Measurements from ENCODE around the gene DHRS11.

DHRS11 gene

GRCh38 chr17:36617773-36618172 lies 26.1 kb downstream of the DHRS11 start:
- H3K36me3 ChIP-seq (ENCODE audit: control insufficient read depth in 1 of 2, insufficient read depth in 2 of 2, low read length in 2 of 2), result no peaks in the 10 kb centered on the region
- H3K27me3 ChIP-seq (ENCODE audit: low read depth, low read length), result peaks cover 8% of the 10 kb centered on the region
- H3K4me1 ChIP-seq (ENCODE audit: control insufficient read depth in 1 of 2, insufficient read depth in 2 of 2, low read length in 2 of 2), result no peaks in the 10 kb centered on the region
- H3K9me3 ChIP-seq (ENCODE audit: control insufficient read depth in 1 of 2, low read length in 2 of 2), result no peaks in the 10 kb centered on the region
- no peak overlapping the region for H3K4me3 ChIP-seq (ENCODE audit: low read depth in 1 of 2, low read length in 2 of 2)
- H3K27ac ChIP-seq (ENCODE audit: low read length), result no peak overlapping the region

- Histone ChIP-seq H3K27me3 (ENCODE audit: low read depth, low read length) (no peaks in the 10 kb centered on the region), H3K4me1 (ENCODE audit: control insufficient read depth in 1 of 2, insufficient read depth in 2 of 2, low read length in 2 of 2) (no peaks in the 10 kb centered on the region), H3K27ac (ENCODE audit: low read length) (no peak overlapping the region), H3K36me3 (ENCODE audit: control insufficient read depth in 1 of 2, insufficient read depth in 2 of 2, low read length in 2 of 2) (no peaks in the 10 kb centered on the region), H3K4me3 (ENCODE audit: low read depth in 1 of 2, low read length in 2 of 2) (no peak overlapping the region), H3K9me3 (ENCODE audit: control insufficient read depth in 1 of 2, low read length in 2 of 2) (no peaks in the 10 kb centered on the region)
These were observed 31.6 kb downstream of the DHRS11 start for GRCh38 chr17:36623281-36623680.

- no peaks in the 10 kb centered on the region for H3K27me3 ChIP-seq (ENCODE audit: low read depth, low read length)
- H3K4me1 ChIP-seq (ENCODE audit: control insufficient read depth in 1 of 2, insufficient read depth in 2 of 2, low read length in 2 of 2), result no peaks in the 10 kb centered on the region
- H3K4me3 ChIP-seq (ENCODE audit: low read depth in 1 of 2, low read length in 2 of 2), result no peak overlapping the region
- H3K27ac ChIP-seq (ENCODE audit: low read length), result no peak overlapping the region
- H3K9me3 ChIP-seq (ENCODE audit: control insufficient read depth in 1 of 2, low read length in 2 of 2), result no peaks in the 10 kb centered on the region
- no peaks in the 10 kb centered on the region for H3K36me3 ChIP-seq (ENCODE audit: control insufficient read depth in 1 of 2, insufficient read depth in 2 of 2, low read length in 2 of 2)
These were observed 33.5 kb downstream of the DHRS11 start for GRCh38 chr17:36625188-36625587.

GRCh38 chr17:36627101-36627500 lies 35.4 kb downstream of the DHRS11 start:
- Histone ChIP-seq H3K4me1 (ENCODE audit: control insufficient read depth in 1 of 2, insufficient read depth in 2 of 2, low read length in 2 of 2) (no peaks in the 10 kb centered on the region), H3K36me3 (ENCODE audit: control insufficient read depth in 1 of 2, insufficient read depth in 2 of 2, low read length in 2 of 2) (no peaks in the 10 kb centered on the region), H3K9me3 (ENCODE audit: control insufficient read depth in 1 of 2, low read length in 2 of 2) (no peaks in the 10 kb centered on the region), H3K27ac (ENCODE audit: low read length) (no peak overlapping the region), H3K4me3 (ENCODE audit: low read depth in 1 of 2, low read length in 2 of 2) (no peak overlapping the region), H3K27me3 (ENCODE audit: low read depth, low read length) (no peaks in the 10 kb centered on the region)

- no peak overlapping the region for H3K27ac ChIP-seq (ENCODE audit: low read length)
- no peaks in the 10 kb centered on the region for H3K4me1 ChIP-seq (ENCODE audit: control insufficient read depth in 1 of 2, insufficient read depth in 2 of 2, low read length in 2 of 2)
- no peaks in the 10 kb centered on the region for H3K9me3 ChIP-seq (ENCODE audit: control insufficient read depth in 1 of 2, low read length in 2 of 2)
- H3K4me3 ChIP-seq (ENCODE audit: low read depth in 1 of 2, low read length in 2 of 2), result no peak overlapping the region
- H3K36me3 ChIP-seq (ENCODE audit: control insufficient read depth in 1 of 2, insufficient read depth in 2 of 2, low read length in 2 of 2), result no peaks in the 10 kb centered on the region
- peaks cover 5% of the 10 kb centered on the region for H3K27me3 ChIP-seq (ENCODE audit: low read depth, low read length)
These were observed 36.9 kb downstream of the DHRS11 start for GRCh38 chr17:36628576-36628975.

- no peaks in the 10 kb centered on the region for H3K9me3 ChIP-seq (ENCODE audit: control insufficient read depth in 1 of 2, low read length in 2 of 2)
- no peaks in the 10 kb centered on the region for H3K36me3 ChIP-seq (ENCODE audit: control insufficient read depth in 1 of 2, insufficient read depth in 2 of 2, low read length in 2 of 2)
- H3K4me1 ChIP-seq (ENCODE audit: control insufficient read depth in 1 of 2, insufficient read depth in 2 of 2, low read length in 2 of 2), result no peaks in the 10 kb centered on the region
- peaks cover 5% of the 10 kb centered on the region for H3K27me3 ChIP-seq (ENCODE audit: low read depth, low read length)
- no peak overlapping the region for H3K4me3 ChIP-seq (ENCODE audit: low read depth in 1 of 2, low read length in 2 of 2)
- H3K27ac ChIP-seq (ENCODE audit: low read length), result no peak overlapping the region
These were observed 37.7 kb downstream of the DHRS11 start for GRCh38 chr17:36629252-36629847.

GRCh38 chr17:36629970-36630502 lies 38.4 kb downstream of the DHRS11 start:
- Histone ChIP-seq H3K27ac (ENCODE audit: low read length) (no peak overlapping the region), H3K9me3 (ENCODE audit: control insufficient read depth in 1 of 2, low read length in 2 of 2) (no peaks in the 10 kb centered on the region), H3K36me3 (ENCODE audit: control insufficient read depth in 1 of 2, insufficient read depth in 2 of 2, low read length in 2 of 2) (no peaks in the 10 kb centered on the region), H3K27me3 (ENCODE audit: low read depth, low read length) (peaks cover 9% of the 10 kb centered on the region), H3K4me3 (ENCODE audit: low read depth in 1 of 2, low read length in 2 of 2) (no peak overlapping the region), H3K4me1 (ENCODE audit: control insufficient read depth in 1 of 2, insufficient read depth in 2 of 2, low read length in 2 of 2) (no peaks in the 10 kb centered on the region)

- no peak overlapping the region for H3K27ac ChIP-seq (ENCODE audit: low read length)
- H3K4me1 ChIP-seq (ENCODE audit: control insufficient read depth in 1 of 2, insufficient read depth in 2 of 2, low read length in 2 of 2), result no peaks in the 10 kb centered on the region
- H3K9me3 ChIP-seq (ENCODE audit: control insufficient read depth in 1 of 2, low read length in 2 of 2), result no peaks in the 10 kb centered on the region
- H3K27me3 ChIP-seq (ENCODE audit: low read depth, low read length), result peaks cover 12% of the 10 kb centered on the region
- no peaks in the 10 kb centered on the region for H3K36me3 ChIP-seq (ENCODE audit: control insufficient read depth in 1 of 2, insufficient read depth in 2 of 2, low read length in 2 of 2)
- no peak overlapping the region for H3K4me3 ChIP-seq (ENCODE audit: low read depth in 1 of 2, low read length in 2 of 2)
These were observed 39.3 kb downstream of the DHRS11 start for GRCh38 chr17:36631022-36631421.

- no peak overlapping the region for H3K4me3 ChIP-seq (ENCODE audit: low read depth in 1 of 2, low read length in 2 of 2)
- no peaks in the 10 kb centered on the region for H3K36me3 ChIP-seq (ENCODE audit: control insufficient read depth in 1 of 2, insufficient read depth in 2 of 2, low read length in 2 of 2)
- no peak overlapping the region for H3K27ac ChIP-seq (ENCODE audit: low read length)
- peaks cover 12% of the 10 kb centered on the region for H3K27me3 ChIP-seq (ENCODE audit: low read depth, low read length)
- H3K9me3 ChIP-seq (ENCODE audit: control insufficient read depth in 1 of 2, low read length in 2 of 2), result no peaks in the 10 kb centered on the region
- H3K4me1 ChIP-seq (ENCODE audit: control insufficient read depth in 1 of 2, insufficient read depth in 2 of 2, low read length in 2 of 2), result no peaks in the 10 kb centered on the region
These were observed 41.5 kb downstream of the DHRS11 start for GRCh38 chr17:36632916-36633771.

GRCh38 chr17:36640346-36640745 lies 48.7 kb downstream of the DHRS11 start:
- Histone ChIP-seq H3K27ac (ENCODE audit: low read length) (no peak overlapping the region), H3K9me3 (ENCODE audit: control insufficient read depth in 1 of 2, low read length in 2 of 2) (no peaks in the 10 kb centered on the region), H3K27me3 (ENCODE audit: low read depth, low read length) (peaks cover 48% of the 10 kb centered on the region), H3K36me3 (ENCODE audit: control insufficient read depth in 1 of 2, insufficient read depth in 2 of 2, low read length in 2 of 2) (no peaks in the 10 kb centered on the region), H3K4me1 (ENCODE audit: control insufficient read depth in 1 of 2, insufficient read depth in 2 of 2, low read length in 2 of 2) (peaks cover 0 to 17% of the 10 kb centered on the region in 2 donors), H3K4me3 (ENCODE audit: low read depth in 1 of 2, low read length in 2 of 2) (no peak overlapping the region)

- peaks cover 53% of the 10 kb centered on the region for H3K27me3 ChIP-seq (ENCODE audit: low read depth, low read length)
These were observed 49.2 kb downstream of the DHRS11 start for GRCh38 chr17:36640836-36641235.

More at GRCh38 chr17:36640836-36641235, 49.2 kb downstream of the DHRS11 start:
- H3K4me3 ChIP-seq (ENCODE audit: low read depth in 1 of 2, low read length in 2 of 2), result no peak overlapping the region
- H3K9me3 ChIP-seq (ENCODE audit: control insufficient read depth in 1 of 2, low read length in 2 of 2), result no peaks in the 10 kb centered on the region
- H3K27ac ChIP-seq (ENCODE audit: low read length), result no peak overlapping the region
- no peaks in the 10 kb centered on the region for H3K36me3 ChIP-seq (ENCODE audit: control insufficient read depth in 1 of 2, insufficient read depth in 2 of 2, low read length in 2 of 2)
- peaks cover 0 to 17% of the 10 kb centered on the region in 2 donors for H3K4me1 ChIP-seq (ENCODE audit: control insufficient read depth in 1 of 2, insufficient read depth in 2 of 2, low read length in 2 of 2)

Data from muscle layer of duodenum (tissue), 2 donors.